Left ventricle myocardium superior (tissue), 1 donor: ENCODE data around the gene MAN2A1. TPM values are rescaled to one million over a fixed set of nuclear protein-coding genes. Genes with fewer than 3 reads are reported as not detected.
"Not testable (repeated sequence)": the region's sequence is repeated elsewhere in the genome, so short reads cannot be mapped to it uniquely, and the experiment has no call there.

ENCODE experiments used
- ATAC-seq: fragments of 200-7000 bp; cut with Tn5 transposase; one replicate; pipeline ENCODE4 v1.9.1; 2020; ENCODE audit warnings: mild to moderate bottlenecking, moderate library complexity
- DNase-seq: peaks from one replicate; pipeline ENCODE4 v3.0.0-alpha.2; 2020
- intact Hi-C: fragments of 100-400 bp; cut with micrococcal nuclease; formaldehyde crosslinking; loops from one replicate; pipeline ENCODE4 v1.11.0; 2022
- total RNA-seq: library from RNA; stranded (reverse); fragmentation: NEBNext Ultra II Directional; extraction: Animal tissue kit (Norgen Biotek cat#: 25700); gene quantifications from one replicate; pipeline ENCODE4 v1.2.1, GENCODE V29; 2021
- donor health status: DM: no; HTN: yes; CAD: no; lungs with severe emphysema.

Gene MAN2A1
- total RNA-seq, 1 donor from 2014 or later, result 8.1 TPM

GRCh38 chr5:109786206-109786855 is 96.6 kb downstream of the MAN2A1 start:
- DNase-seq (no peak), ATAC-seq (no peak)
- intact Hi-C loops, result no loop called here

- intact Hi-C loops, result no loop called here
- ATAC-seq, result no peak
- DNase-seq, result no peak
Observed at GRCh38 chr5:109788596-109788995, 98.9 kb downstream of the MAN2A1 start.

GRCh38 chr5:109792613-109793012 is 102.9 kb downstream of the MAN2A1 start:
- DNase-seq (no peak), ATAC-seq (no peak)
- intact Hi-C loops, result no loop called here

- intact Hi-C loops, result no loop called here
Observed at GRCh38 chr5:109803854-109804253, 114.1 kb downstream of the MAN2A1 start.

GRCh38 chr5:109805472-109805871 is 115.7 kb downstream of the MAN2A1 start:
- intact Hi-C loops, result no loop called here
- ATAC-seq (no peak), DNase-seq (no peak)

More at GRCh38 chr5:109803854-109804253, 114.1 kb downstream of the MAN2A1 start:
- DNase-seq (no peak), ATAC-seq (no peak)

- intact Hi-C loops, result no loop called here
- DNase-seq, result no peak
- no peak for ATAC-seq
Observed at GRCh38 chr5:109805883-109806282, 116.2 kb downstream of the MAN2A1 start.

- no peak for DNase-seq
- ATAC-seq, result no peak
- intact Hi-C loops, result no loop called here
Observed at GRCh38 chr5:109812698-109813097, 123.0 kb downstream of the MAN2A1 start.

- DNase-seq (no peak), ATAC-seq (no peak)
- intact Hi-C loops, result no loop called here
Observed at GRCh38 chr5:109816732-109817131, 127.0 kb downstream of the MAN2A1 start.

GRCh38 chr5:109819878-109820277 is 130.2 kb downstream of the MAN2A1 start:
- intact Hi-C loops, result no loop called here
- ATAC-seq (no peak), DNase-seq (no peak)

GRCh38 chr5:109823597-109823996 is 133.9 kb downstream of the MAN2A1 start:
- no peak for DNase-seq
- intact Hi-C loops, result no loop called here
- no peak for ATAC-seq

GRCh38 chr5:109825450-109825849 is 135.7 kb downstream of the MAN2A1 start:
- DNase-seq (no peak), ATAC-seq (no peak)
- intact Hi-C loops, result no loop called here

GRCh38 chr5:109826426-109826825 is 136.7 kb downstream of the MAN2A1 start:
- DNase-seq (no peak), ATAC-seq (no peak)
- intact Hi-C loops, result no loop called here

- intact Hi-C loops, result no loop called here
- DNase-seq, result no peak
- no peak for ATAC-seq
Observed at GRCh38 chr5:109829331-109829730, 139.6 kb downstream of the MAN2A1 start.

- ATAC-seq (no peak), DNase-seq (no peak)
- intact Hi-C loops, result no loop called here
Observed at GRCh38 chr5:109830955-109831502, 141.3 kb downstream of the MAN2A1 start.

GRCh38 chr5:109832207-109833188 is 142.8 kb downstream of the MAN2A1 start:
- DNase-seq, ATAC-seq, intact Hi-C loops: not testable (repeated sequence)

- intact Hi-C loops, result no loop called here
Observed at GRCh38 chr5:109833946-109834345, 144.2 kb downstream of the MAN2A1 start.

GRCh38 chr5:109836280-109836679 is 146.6 kb downstream of the MAN2A1 start:
- intact Hi-C loops, result no loop called here
- DNase-seq (no peak), ATAC-seq (no peak)

More at GRCh38 chr5:109833946-109834345, 144.2 kb downstream of the MAN2A1 start:
- no peak for ATAC-seq
- no peak for DNase-seq

- intact Hi-C loops, result no loop called here
- ATAC-seq, result no peak
- no peak for DNase-seq
Observed at GRCh38 chr5:109837231-109837861, 147.6 kb downstream of the MAN2A1 start.

- ATAC-seq (no peak), DNase-seq (no peak)
- intact Hi-C loops, result no loop called here
Observed at GRCh38 chr5:109838157-109838556, 148.4 kb downstream of the MAN2A1 start.

GRCh38 chr5:109844148-109844547 is 154.4 kb downstream of the MAN2A1 start:
- DNase-seq (no peak), ATAC-seq (no peak)
- intact Hi-C loops, result no loop called here
